ENCODE data around the gene MTHFD1L.

MTHFD1L gene

GRCh38 chr6:151128763-151129370, 263.4 kb downstream of the MTHFD1L start:
- DNase-seq, result no peak

GRCh38 chr6:151130329-151130728, 264.8 kb downstream of the MTHFD1L start:
- DNase-seq, result no peak

GRCh38 chr6:151131324-151132007, 266.0 kb downstream of the MTHFD1L start:
- no peak for DNase-seq

GRCh38 chr6:151136141-151136755, 270.7 kb downstream of the MTHFD1L start:
- no peak for DNase-seq

GRCh38 chr6:151137542-151137941, 272.0 kb downstream of the MTHFD1L start:
- DNase-seq, result no peak

GRCh38 chr6:151139524-151139923, 274.0 kb downstream of the MTHFD1L start:
- DNase-seq, result no peak

GRCh38 chr6:151140767-151141166, 275.3 kb downstream of the MTHFD1L start:
- DNase-seq, result no peak

GRCh38 chr6:151141685-151142084, 276.2 kb downstream of the MTHFD1L start:
- no peak for DNase-seq

GRCh38 chr6:151142676-151143075, 277.2 kb downstream of the MTHFD1L start:
- no peak for DNase-seq

GRCh38 chr6:151143337-151143736, 277.8 kb downstream of the MTHFD1L start:
- no peak for DNase-seq

- no peak for DNase-seq
Measured at GRCh38 chr6:151143806-151144205, 278.3 kb downstream of the MTHFD1L start.

- DNase-seq, result no peak
Measured at GRCh38 chr6:151147118-151147832, 281.8 kb downstream of the MTHFD1L start.

GRCh38 chr6:151148111-151148510, 282.6 kb downstream of the MTHFD1L start:
- DNase-seq, result no peak

GRCh38 chr6:151149793-151150192, 284.3 kb downstream of the MTHFD1L start:
- DNase-seq, result no peak
